ENCODE data around the gene ZHX3. TPM values are rescaled to one million over a fixed set of nuclear protein-coding genes. Genes with fewer than 3 reads are reported as not detected.

Gene ZHX3
- total RNA-seq, 2 experiments from 2014 or later: 12.8 to 15.4 TPM

- Mint-ChIP-seq H3K27ac (no peak overlapping the region), H3K4me1 (peaks cover 18% of the 10 kb centered on the region), H3K4me3 (no peak overlapping the region), H3K36me3 (ENCODE audit: low read depth) (no peaks in the 10 kb centered on the region), H3K9me3 (ENCODE audit: low read depth) (no peaks in the 10 kb centered on the region), H3K27me3 (no peaks in the 10 kb centered on the region)
- ChIA-PET POLR2A (no interaction called here), CTCF (no interaction called here)
- DNase-seq (no peak), ATAC-seq (no peak)
- intact Hi-C loops (cut with DNase I, micrococcal nuclease): loop anchor here in 1 of 2 experiments (5.0 kb wide), 1 partner anchor 112 kb away; the partner anchor contains the start of gene LPIN3
Measured at GRCh38 chr20:41230136-41230535, 87.4 kb downstream of the ZHX3 start.

DNA sequence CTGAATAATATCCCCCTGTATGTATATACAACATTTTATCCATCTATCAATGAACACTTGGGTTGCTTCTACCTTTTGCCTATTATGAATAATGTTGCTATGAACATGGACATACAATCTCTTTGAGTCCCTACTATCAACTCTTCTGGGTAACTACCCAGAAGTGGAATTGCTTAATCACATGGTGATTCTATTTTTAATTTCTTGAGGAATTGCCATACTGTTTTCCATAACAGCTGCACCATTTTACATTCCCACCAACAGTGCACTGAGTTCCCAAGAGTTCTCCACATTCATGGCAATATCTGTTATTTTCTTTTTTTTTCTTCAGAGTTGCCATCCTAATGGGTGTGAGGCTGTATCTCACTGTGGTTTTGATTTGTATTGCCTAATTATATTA, 88.3 kb downstream of the ZHX3 start:
- POLR2A ChIA-PET: no interaction called here
- CTCF ChIA-PET: interaction anchor here (0.6 kb wide), 2 partner anchors 111 to 122 kb away, joined by 3 read pairs; partner anchors contain the start of gene LPIN3
- Mint-ChIP-seq H3K27ac (no peak overlapping the region), H3K9me3 (ENCODE audit: low read depth) (no peaks in the 10 kb centered on the region), H3K4me3 (no peak overlapping the region), H3K27me3 (no peaks in the 10 kb centered on the region), H3K4me1 (peaks cover 18% of the 10 kb centered on the region), H3K36me3 (ENCODE audit: low read depth) (no peaks in the 10 kb centered on the region)
- intact Hi-C loops (cut with DNase I, micrococcal nuclease): no loop called here
- ATAC-seq (no peak), DNase-seq (no peak)

DNA sequence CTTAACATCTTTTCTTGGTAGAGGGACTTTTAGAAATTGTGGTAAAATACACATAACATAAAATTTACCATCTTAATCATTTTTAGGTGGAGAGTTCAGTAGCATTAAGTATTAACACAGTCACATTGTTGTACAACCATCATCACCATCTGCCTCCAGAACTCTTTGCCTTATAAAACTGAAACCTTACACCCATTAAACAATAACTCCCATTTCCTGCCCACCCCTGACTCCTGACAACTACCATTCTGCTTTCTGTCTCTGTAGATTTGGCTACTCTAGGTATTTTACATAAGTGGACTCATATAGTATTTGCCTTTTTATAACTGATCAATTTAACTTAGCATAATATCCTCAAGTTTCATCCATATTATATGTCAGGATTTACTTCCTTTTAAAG, 88.7 kb downstream of the ZHX3 start:
- ChIA-PET POLR2A (no interaction called here), CTCF (no interaction called here)
- H3K27ac Mint-ChIP-seq: no peak overlapping the region
- peaks cover 18% of the 10 kb centered on the region for H3K4me1 Mint-ChIP-seq
- H3K4me3 Mint-ChIP-seq: no peak overlapping the region
- DNase-seq (no peak), ATAC-seq (no peak)
- intact Hi-C loops (cut with DNase I, micrococcal nuclease): no loop called here
- no peaks in the 10 kb centered on the region for H3K27me3 Mint-ChIP-seq
- no peaks in the 10 kb centered on the region for H3K36me3 Mint-ChIP-seq (ENCODE audit: low read depth)
- H3K9me3 Mint-ChIP-seq (ENCODE audit: low read depth): no peaks in the 10 kb centered on the region

- no peak overlapping the region for H3K4me3 Mint-ChIP-seq
- no peaks in the 10 kb centered on the region for H3K27me3 Mint-ChIP-seq
- no peaks in the 10 kb centered on the region for H3K4me1 Mint-ChIP-seq
- ChIA-PET CTCF (interaction anchor here (0.8 kb wide), 1 partner anchor 92 kb away, joined by 3 read pairs; no protein-coding TSS in a partner anchor), POLR2A (no interaction called here)
- no peaks in the 10 kb centered on the region for H3K36me3 Mint-ChIP-seq (ENCODE audit: low read depth)
- H3K9me3 Mint-ChIP-seq (ENCODE audit: low read depth): no peaks in the 10 kb centered on the region
- H3K27ac Mint-ChIP-seq: no peak overlapping the region
- intact Hi-C loops (cut with DNase I, micrococcal nuclease): no loop called here
- DNase-seq (no peak), ATAC-seq (no peak)
Measured at GRCh38 chr20:41226426-41226825, 91.1 kb downstream of the ZHX3 start.

DNA sequence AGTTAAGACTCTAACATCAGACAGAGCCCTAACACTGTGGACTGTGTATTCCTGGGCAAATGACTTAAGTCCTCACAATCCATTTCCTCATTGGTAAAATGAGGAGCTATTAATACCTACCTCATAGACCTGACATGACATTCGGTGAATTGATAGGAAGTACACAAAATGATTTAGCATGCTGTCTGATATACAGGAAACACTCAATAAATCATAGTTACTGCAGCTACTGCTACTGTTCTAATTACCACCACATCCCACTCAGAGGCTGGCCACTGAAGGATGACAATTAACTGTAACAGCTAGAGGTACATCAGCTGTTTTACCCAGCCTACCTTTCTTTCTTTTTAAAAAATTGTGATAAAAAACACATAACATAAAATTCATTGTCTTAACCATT, 92.4 kb downstream of the ZHX3 start:
- intact Hi-C loops (cut with DNase I, micrococcal nuclease): no loop called here

DNA sequence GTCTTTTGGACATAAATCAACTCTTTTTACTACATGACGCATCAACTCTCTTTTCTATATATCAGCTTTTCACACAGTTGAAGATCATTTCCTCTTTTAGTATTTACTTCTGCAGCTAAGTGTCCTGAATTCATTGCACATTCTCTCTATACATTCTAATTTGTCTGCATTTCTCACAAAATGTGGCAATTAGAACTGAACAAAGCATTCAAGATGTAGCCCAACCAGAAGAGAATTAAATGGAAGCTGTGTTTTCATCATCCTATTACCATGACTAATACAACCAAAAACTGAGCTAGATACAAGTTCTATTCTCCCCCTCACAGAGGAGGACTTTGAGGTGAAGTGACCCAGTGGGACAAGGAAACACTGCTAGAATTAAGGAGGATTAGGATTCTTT, 93.2 kb downstream of the ZHX3 start:
- Mint-ChIP-seq H3K36me3 (ENCODE audit: low read depth) (no peaks in the 10 kb centered on the region), H3K27ac (no peak overlapping the region), H3K27me3 (no peaks in the 10 kb centered on the region), H3K4me3 (no peak overlapping the region), H3K4me1 (no peaks in the 10 kb centered on the region), H3K9me3 (ENCODE audit: low read depth) (no peaks in the 10 kb centered on the region)
- ATAC-seq (no peak), DNase-seq (no peak)
- ChIA-PET POLR2A (no interaction called here), CTCF (interaction anchor here (1.0 to 3.2 kb wide), 4 partner anchors 9 to 252 kb away, joined by 3 to 18 read pairs (median 4); partner anchors contain the start of gene LPIN3)
- intact Hi-C loops (cut with DNase I, micrococcal nuclease): no loop called here

More for the DNA sequence above, 92.4 kb downstream of the ZHX3 start:
- Mint-ChIP-seq H3K4me3 (no peak overlapping the region), H3K27me3 (no peaks in the 10 kb centered on the region), H3K27ac (no peak overlapping the region), H3K4me1 (no peaks in the 10 kb centered on the region), H3K36me3 (ENCODE audit: low read depth) (no peaks in the 10 kb centered on the region), H3K9me3 (ENCODE audit: low read depth) (no peaks in the 10 kb centered on the region)
- ChIA-PET POLR2A (no interaction called here), CTCF (interaction anchor here (0.7 to 3.2 kb wide), 6 partner anchors 8 to 89 kb away, joined by 3 to 18 read pairs (median 4); no protein-coding TSS in a partner anchor)
- ATAC-seq: no peak
- DNase-seq: no peak

GRCh38 chr20:41223112-41223511, 94.4 kb downstream of the ZHX3 start:
- POLR2A ChIA-PET: interaction anchor here (0.6 kb wide), 1 partner anchor 8 kb away, joined by 3 read pairs; no protein-coding TSS in a partner anchor
- CTCF ChIA-PET: interaction anchor here (0.7 to 3.2 kb wide), 4 partner anchors 10 to 254 kb away, joined by 3 to 18 read pairs (median 4); partner anchors contain the start of gene LPIN3
- no peaks in the 10 kb centered on the region for H3K36me3 Mint-ChIP-seq (ENCODE audit: low read depth)

GRCh38 chr20:41222703-41223102, 94.8 kb downstream of the ZHX3 start:
- DNase-seq (no peak), ATAC-seq (no peak)
- H3K9me3 Mint-ChIP-seq (ENCODE audit: low read depth): no peaks in the 10 kb centered on the region
- no peaks in the 10 kb centered on the region for H3K4me1 Mint-ChIP-seq
- ChIA-PET POLR2A (no interaction called here), CTCF (interaction anchor here (1.2 to 3.2 kb wide), 2 partner anchors 11 to 117 kb away, joined by 4 to 18 read pairs; no protein-coding TSS in a partner anchor)
- intact Hi-C loops (cut with DNase I, micrococcal nuclease): no loop called here
- H3K36me3 Mint-ChIP-seq (ENCODE audit: low read depth): no peaks in the 10 kb centered on the region
- H3K27me3 Mint-ChIP-seq: no peaks in the 10 kb centered on the region
- no peak overlapping the region for H3K4me3 Mint-ChIP-seq
- no peak overlapping the region for H3K27ac Mint-ChIP-seq

More at GRCh38 chr20:41223112-41223511, 94.4 kb downstream of the ZHX3 start:
- intact Hi-C loops (cut with DNase I, micrococcal nuclease): no loop called here
- no peaks in the 10 kb centered on the region for H3K4me1 Mint-ChIP-seq
- DNase-seq (no peak), ATAC-seq (no peak)
- no peaks in the 10 kb centered on the region for H3K9me3 Mint-ChIP-seq (ENCODE audit: low read depth)
- no peaks in the 10 kb centered on the region for H3K27me3 Mint-ChIP-seq
- no peak overlapping the region for H3K27ac Mint-ChIP-seq
- H3K4me3 Mint-ChIP-seq: no peak overlapping the region

DNA sequence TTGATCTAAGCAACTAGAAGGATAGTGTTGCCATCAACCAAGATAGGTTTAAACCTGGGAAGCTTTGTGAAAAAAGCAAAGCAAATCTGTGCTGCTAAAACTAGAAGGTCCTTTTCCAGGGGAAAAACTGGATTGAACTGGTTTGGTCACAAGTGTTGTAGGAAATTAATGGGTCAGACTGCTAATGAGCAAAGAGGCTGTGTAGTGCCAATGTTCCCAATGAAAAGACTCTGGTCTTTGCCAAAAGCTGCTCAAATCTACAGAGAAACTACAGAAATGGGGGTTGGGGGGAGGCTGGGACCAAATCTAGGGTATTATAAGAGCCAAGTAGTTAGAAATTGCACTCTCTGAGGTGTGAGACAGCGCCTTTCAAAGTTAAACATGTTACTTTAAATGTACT, 95.2 kb downstream of the ZHX3 start:
- ATAC-seq: no peak
- no peaks in the 10 kb centered on the region for H3K27me3 Mint-ChIP-seq
- H3K4me3 Mint-ChIP-seq: no peak overlapping the region
- no peak overlapping the region for H3K27ac Mint-ChIP-seq
- no peaks in the 10 kb centered on the region for H3K4me1 Mint-ChIP-seq
- CTCF ChIA-PET: interaction anchor here (3.2 kb wide), 1 partner anchor 11 kb away, joined by 18 read pairs; no protein-coding TSS in a partner anchor
- intact Hi-C loops (cut with DNase I, micrococcal nuclease): no loop called here
- POLR2A ChIA-PET: no interaction called here
- no peak for DNase-seq
- no peaks in the 10 kb centered on the region for H3K9me3 Mint-ChIP-seq (ENCODE audit: low read depth)
- H3K36me3 Mint-ChIP-seq (ENCODE audit: low read depth): no peaks in the 10 kb centered on the region

- intact Hi-C loops (cut with DNase I, micrococcal nuclease): no loop called here
- Mint-ChIP-seq H3K36me3 (ENCODE audit: low read depth) (no peaks in the 10 kb centered on the region), H3K27ac (no peak overlapping the region), H3K9me3 (ENCODE audit: low read depth) (no peaks in the 10 kb centered on the region), H3K4me3 (no peak overlapping the region), H3K4me1 (no peaks in the 10 kb centered on the region), H3K27me3 (no peaks in the 10 kb centered on the region)
- CTCF ChIA-PET: no interaction called here
- POLR2A ChIA-PET: no interaction called here
- no peak for DNase-seq
- ATAC-seq: no peak
Measured at GRCh38 chr20:41221614-41222218, 95.8 kb downstream of the ZHX3 start.

GRCh38 chr20:41219824-41220223, 97.7 kb downstream of the ZHX3 start:
- Mint-ChIP-seq H3K36me3 (ENCODE audit: low read depth) (no peaks in the 10 kb centered on the region), H3K4me1 (no peaks in the 10 kb centered on the region), H3K4me3 (no peak overlapping the region), H3K27ac (no peak overlapping the region), H3K27me3 (no peaks in the 10 kb centered on the region), H3K9me3 (ENCODE audit: low read depth) (no peaks in the 10 kb centered on the region)
- ATAC-seq (no peak), DNase-seq (no peak)
- CTCF ChIA-PET: interaction anchor here (0.7 to 1.1 kb wide), 3 partner anchors 8 to 257 kb away, joined by 3 to 6 read pairs (median 4); no protein-coding TSS in a partner anchor
- POLR2A ChIA-PET: no interaction called here
- intact Hi-C loops (cut with DNase I, micrococcal nuclease): no loop called here

GRCh38 chr20:41218466-41218865, 99.1 kb downstream of the ZHX3 start:
- no peak for DNase-seq

More at GRCh38 chr20:41218466-41218865, 99.1 kb downstream of the ZHX3 start:
- ChIA-PET POLR2A (no interaction called here), CTCF (interaction anchor here (1.1 kb wide), 1 partner anchor 46 kb away, joined by 3 read pairs; no protein-coding TSS in a partner anchor)
- no peak for ATAC-seq
- no peaks in the 10 kb centered on the region for H3K4me1 Mint-ChIP-seq
- no peak overlapping the region for H3K4me3 Mint-ChIP-seq
- intact Hi-C loops (cut with DNase I, micrococcal nuclease): no loop called here
- H3K27me3 Mint-ChIP-seq: no peaks in the 10 kb centered on the region
- H3K9me3 Mint-ChIP-seq (ENCODE audit: low read depth): no peaks in the 10 kb centered on the region
- H3K36me3 Mint-ChIP-seq (ENCODE audit: low read depth): no peaks in the 10 kb centered on the region
- no peak overlapping the region for H3K27ac Mint-ChIP-seq
